GM13976 (cell line): ENCODE measurements around the gene NTNG2.

Experiments used
- DNase-seq: peaks from one replicate; pipeline ENCODE4 v3.0.0; 2012; ENCODE audit warnings: low spot score
- in situ Hi-C: fragments of 300-500 bp; cut with MboI; formaldehyde crosslinking; loops from one replicate; pipeline ENCODE4 v1.12.0; 2022; ENCODE audit warnings: low sequenced_read_pairs, mixed read lengths, inconsistent platforms; ENCODE audit not compliant: unreplicated experiment
- TF ChIP-seq, protein P1 (sequence below): IDR thresholded peaks from 2 replicates; pipeline ENCODE4 v1.5.1; 2012; ENCODE audit warnings: borderline replicate concordance, mild to moderate bottlenecking; ENCODE audit not compliant: insufficient read depth; ENCODE audit errors: extremely low read depth, missing control alignments, control extremely low read depth

NTNG2 gene

GRCh38 chr9:132207839-132208615, 46.2 kb downstream of the NTNG2 start:
- in situ Hi-C loops = no loop called here
- TF ChIP-seq, protein P1, sequence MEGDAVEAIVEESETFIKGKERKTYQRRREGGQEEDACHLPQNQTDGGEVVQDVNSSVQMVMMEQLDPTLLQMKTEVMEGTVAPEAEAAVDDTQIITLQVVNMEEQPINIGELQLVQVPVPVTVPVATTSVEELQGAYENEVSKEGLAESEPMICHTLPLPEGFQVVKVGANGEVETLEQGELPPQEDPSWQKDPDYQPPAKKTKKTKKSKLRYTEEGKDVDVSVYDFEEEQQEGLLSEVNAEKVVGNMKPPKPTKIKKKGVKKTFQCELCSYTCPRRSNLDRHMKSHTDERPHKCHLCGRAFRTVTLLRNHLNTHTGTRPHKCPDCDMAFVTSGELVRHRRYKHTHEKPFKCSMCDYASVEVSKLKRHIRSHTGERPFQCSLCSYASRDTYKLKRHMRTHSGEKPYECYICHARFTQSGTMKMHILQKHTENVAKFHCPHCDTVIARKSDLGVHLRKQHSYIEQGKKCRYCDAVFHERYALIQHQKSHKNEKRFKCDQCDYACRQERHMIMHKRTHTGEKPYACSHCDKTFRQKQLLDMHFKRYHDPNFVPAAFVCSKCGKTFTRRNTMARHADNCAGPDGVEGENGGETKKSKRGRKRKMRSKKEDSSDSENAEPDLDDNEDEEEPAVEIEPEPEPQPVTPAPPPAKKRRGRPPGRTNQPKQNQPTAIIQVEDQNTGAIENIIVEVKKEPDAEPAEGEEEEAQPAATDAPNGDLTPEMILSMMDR = no peak
- no peak for DNase-seq

- in situ Hi-C loops = no loop called here
- DNase-seq = no peak
- TF ChIP-seq, protein P1 = no peak
These were observed 47.4 kb downstream of the NTNG2 start for GRCh38 chr9:132209228-132209627.

DNA sequence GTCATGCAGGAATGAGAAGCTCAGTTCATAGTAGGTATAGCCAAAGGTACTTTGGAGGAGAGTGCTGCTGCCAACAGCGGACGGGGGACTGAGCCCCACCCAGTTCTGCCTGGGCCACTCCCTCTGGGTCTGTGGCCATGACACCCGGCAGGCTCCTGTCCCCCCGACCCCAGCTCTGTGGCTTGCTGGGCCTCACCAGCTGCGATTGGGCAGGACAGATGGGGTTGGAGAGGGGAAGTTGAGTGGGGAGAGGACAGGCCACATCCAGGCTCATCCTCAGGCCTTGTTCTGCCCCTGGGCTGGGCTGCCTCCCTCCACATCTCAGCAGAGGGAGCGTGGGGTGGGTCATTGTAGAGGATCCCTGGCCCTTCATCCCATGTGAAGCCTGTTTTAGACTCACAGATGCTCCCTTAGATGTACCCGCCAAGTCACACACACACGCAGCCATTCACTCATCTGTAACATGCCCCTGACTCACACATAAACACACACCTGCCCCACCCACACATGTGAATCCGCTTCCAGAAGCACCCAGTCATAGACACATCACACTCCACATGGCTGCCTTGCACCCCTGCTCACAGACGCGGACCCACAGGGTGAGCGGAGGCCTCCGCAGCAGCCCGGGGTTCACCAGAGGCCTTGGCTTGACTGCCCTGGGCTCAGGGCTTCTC, 48.8 kb downstream of the NTNG2 start:
- TF ChIP-seq, protein P1 = no peak
- no peak for DNase-seq
- in situ Hi-C loops = no loop called here

GRCh38 chr9:132211570-132211969, 49.7 kb downstream of the NTNG2 start:
- TF ChIP-seq, protein P1 = no peak
- no peak for DNase-seq
- in situ Hi-C loops = no loop called here

GRCh38 chr9:132214027-132214622, 52.3 kb downstream of the NTNG2 start:
- DNase-seq = no peak
- in situ Hi-C loops = no loop called here
- TF ChIP-seq, protein P1 = no peak

DNA sequence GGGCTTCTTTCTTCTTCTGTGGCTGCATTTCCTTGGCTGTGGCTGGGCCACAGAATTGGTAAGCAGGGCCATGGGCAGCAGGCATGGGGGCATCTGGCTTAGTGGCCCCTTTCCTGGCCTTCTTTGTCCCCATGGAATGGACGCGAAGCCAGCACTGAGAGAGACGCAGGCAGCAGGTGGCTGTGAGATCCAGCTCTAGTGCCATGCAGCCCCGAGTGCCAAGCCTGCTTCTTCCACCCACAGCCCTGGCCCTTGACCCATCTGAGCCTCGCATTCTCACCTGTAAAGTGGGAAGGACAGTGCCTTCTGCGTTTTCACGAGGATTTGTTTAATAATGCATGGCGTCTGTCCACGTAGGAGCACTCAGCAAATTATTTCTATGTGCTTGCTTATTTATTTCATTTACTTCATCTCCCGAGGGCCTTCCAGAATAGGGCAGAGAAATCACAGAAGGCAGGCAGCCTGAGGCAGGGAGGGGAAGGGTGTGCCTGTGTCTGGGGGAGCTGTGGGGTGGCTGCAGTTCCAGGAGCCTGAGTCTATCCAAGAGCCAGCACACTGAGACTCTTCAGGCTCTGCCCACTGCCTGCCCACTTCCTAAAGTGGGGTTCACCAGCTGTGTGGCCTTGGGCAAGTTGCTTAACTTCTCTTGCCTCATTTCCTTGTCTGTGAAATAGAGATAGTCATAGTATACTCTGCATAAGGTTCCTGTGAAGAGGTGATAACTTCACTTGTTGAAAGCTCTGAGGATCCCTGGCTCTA, 55.2 kb downstream of the NTNG2 start:
- TF ChIP-seq, protein P1 = no peak
- in situ Hi-C loops = no loop called here
- no peak for DNase-seq
